HS-5 (cell line): ENCODE data around the gene DOCK8.
"Not testable (repeated sequence)": the region's sequence is repeated elsewhere in the genome, so short reads cannot be mapped to it uniquely, and the experiment has no call there.

ENCODE experiments used
- DNase-seq: peaks from one replicate; pipeline ENCODE4 v3.0.0-alpha.2; 2012; ENCODE audit warnings: low read depth

Gene DOCK8

DNA sequence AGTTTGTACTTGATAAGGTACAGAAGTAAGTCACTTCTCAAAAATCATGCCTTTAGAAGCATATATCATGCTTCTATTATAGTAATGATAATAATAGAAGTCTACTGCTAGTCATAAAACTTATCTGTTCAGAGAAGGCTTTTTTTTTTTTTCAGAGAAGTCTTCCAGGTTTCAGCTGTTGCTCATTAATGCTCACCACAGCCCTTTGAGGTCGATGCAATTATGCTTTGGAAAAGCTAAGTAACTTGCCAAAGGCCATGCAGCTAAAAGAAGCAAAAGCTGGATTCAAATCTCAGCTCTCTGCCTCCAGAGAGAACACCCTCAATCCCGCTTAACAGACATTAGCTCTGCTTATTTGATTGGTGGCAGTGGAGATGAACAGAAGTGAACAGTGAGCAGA lies 150.8 kb downstream of the DOCK8 start:
- DNase-seq = no peak

DNA sequence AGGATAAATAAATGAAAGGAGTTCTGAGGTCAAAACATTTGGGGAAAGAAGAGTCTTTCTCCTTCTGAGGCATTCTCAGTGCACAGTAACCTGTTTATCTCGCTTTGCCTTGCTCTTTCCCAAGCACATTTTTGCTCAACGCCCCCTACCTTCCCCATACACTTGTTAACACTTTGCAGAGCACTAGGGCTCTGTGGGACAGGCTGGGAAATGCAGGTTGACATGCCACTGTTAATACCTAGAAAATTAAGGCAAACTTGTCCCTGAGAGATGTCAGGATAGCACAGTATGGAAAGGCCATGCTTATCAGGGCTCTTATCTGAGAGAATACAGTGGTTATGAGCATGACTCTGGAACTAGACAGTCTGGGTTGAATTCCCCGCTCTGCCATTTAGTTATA lies 152.0 kb downstream of the DOCK8 start:
- no peak for DNase-seq

DNA sequence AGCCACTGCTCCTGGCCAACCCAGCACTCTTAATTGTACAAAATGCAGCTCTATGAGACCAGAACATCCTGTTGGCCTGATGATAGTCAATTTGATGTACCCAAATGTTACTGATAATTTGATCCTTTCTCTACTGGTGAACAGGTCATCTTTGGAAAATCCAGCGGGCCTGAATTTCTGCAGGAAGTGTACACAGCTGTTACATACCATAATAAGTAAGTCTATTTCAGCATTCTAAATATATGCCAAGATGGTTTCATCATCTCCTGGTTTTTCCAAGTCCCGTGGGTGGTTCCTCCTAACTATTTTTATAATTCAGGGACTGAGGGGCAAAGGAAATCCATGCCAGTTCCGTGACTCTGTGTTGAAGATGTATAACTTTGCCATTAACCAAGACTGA lies 155.4 kb downstream of the DOCK8 start:
- no peak for DNase-seq

DNA sequence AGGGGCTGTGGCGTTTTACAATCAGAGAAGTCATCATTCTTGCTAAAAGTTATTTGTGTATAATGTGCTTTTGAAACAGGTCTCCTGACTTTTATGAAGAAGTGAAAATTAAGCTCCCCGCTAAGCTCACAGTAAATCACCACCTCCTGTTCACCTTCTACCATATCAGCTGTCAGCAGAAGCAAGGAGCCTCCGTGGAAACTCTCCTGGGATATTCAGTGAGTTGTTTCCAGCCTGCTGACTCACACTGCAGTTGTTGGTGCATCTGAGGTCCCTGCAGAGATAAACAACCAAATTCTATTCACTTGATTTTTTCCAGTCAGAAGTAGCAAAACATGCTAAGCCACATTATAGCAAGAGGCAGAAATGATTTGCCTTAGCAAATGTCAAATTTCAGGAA lies 156.7 kb downstream of the DOCK8 start:
- DNase-seq = no peak

DNA sequence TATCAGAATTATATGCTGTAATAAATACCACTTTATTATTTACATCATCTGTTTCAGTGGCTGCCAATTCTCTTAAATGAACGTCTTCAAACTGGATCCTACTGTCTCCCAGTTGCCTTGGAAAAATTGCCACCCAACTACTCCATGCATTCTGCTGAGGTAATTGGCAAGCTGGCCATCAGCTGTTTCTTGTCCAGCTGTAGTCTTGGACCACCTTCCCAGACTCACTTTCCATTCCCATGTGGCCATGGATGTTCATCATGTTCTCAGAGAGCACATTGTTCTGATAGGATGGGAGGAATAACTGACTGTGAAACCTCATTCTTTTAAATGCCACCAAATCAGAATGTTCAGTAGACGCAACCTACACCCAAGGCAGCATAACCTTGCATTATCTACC lies 157.5 kb downstream of the DOCK8 start:
- no peak for DNase-seq

DNA sequence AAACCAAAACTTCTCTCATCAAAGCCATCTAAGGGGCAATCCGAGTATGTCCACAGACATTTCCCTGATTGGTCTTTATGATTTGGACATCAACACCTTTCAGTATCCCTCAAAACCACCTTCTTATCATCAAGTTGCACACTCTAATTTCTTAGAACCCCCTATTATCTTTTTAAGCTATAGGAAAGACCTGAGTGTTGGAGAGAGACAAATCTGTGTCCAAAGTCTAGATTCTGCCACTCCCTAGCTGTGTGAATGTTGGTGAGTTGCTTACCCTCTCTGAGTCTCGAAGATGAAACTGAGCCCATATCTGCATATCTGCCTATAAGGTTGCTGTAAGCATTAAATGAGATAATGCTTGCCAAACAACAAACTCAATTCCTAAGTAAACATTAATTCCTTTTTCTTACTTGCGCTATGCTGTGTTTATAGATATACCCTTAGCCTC lies 159.1 kb downstream of the DOCK8 start:
- DNase-seq = no peak

DNA sequence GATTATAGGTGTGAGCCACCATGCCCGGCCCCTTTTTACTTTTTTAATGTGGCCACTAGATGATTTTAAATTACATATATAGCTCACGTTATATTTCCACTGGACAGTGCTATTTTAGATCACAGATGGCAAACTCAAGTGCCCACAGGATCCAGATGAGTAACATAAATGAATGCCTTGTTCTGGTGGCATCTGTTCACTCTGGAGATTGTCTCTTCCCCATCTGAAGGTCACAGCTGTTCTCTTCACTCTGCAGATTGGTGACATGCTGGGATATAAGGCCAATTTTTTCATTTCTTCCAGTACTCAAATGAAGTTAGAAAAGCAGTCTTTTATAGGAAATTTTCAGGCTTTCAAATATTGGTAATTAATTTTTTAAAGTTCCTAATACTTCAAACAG lies 160.1 kb downstream of the DOCK8 start:
- DNase-seq = no peak

DNA sequence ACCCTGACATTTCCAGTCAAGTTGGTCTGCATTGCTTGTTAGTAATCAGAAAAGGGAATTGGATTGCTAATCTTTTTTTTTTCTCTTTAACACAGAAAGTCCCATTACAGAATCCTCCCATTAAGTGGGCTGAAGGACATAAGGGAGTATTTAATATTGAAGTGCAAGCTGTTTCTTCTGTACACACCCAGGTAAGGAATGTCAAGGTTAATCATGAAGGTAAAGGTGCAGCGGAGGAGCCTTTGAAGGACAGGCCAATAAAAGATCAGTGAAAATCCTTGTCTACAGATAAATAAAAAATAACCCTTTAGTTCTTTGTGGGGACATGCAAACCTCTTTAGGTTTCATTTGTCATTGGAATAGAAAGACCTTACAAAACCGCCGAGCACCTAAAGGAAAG lies 161.4 kb downstream of the DOCK8 start:
- DNase-seq = no peak

DNA sequence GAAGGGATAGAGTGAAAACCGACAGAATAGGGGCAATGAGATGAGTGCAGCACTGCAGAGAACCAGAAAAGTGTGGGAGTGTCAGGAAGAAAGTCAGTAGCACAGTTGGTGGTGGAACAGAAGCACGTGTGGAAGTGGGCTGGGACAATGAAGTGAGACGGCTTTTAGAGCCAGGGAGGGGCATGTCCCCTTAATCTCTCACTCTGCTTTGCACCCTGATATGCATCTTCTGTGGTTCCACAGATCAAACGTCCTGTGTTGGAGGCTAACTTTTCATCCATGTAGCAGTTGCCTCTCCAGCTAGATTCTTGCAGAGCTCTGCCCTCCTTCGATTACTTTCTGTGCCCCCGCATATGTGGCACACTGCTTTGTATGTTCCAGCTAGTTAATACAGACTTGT lies 163.6 kb downstream of the DOCK8 start:
- DNase-seq = no peak

DNA sequence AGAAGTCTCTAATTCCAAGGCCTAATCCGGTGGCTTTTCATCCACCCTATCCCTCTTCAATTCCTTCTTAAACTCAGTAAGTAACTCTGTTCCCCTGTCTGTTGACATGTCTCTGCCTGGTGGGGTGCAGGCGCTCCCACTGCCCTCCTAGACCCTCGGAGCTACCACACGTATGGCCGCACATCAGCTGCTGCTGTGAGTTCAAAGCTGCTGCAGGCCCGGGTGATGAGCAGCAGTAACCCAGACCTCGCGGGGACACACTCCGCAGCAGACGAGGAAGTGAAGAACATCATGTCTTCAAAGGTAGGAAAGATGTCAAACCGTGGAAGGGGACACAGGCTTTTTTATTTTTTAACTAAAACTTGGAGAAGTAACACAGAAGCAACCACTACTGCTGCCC lies 167.7 kb downstream of the DOCK8 start:
- DNase-seq = no peak

DNA sequence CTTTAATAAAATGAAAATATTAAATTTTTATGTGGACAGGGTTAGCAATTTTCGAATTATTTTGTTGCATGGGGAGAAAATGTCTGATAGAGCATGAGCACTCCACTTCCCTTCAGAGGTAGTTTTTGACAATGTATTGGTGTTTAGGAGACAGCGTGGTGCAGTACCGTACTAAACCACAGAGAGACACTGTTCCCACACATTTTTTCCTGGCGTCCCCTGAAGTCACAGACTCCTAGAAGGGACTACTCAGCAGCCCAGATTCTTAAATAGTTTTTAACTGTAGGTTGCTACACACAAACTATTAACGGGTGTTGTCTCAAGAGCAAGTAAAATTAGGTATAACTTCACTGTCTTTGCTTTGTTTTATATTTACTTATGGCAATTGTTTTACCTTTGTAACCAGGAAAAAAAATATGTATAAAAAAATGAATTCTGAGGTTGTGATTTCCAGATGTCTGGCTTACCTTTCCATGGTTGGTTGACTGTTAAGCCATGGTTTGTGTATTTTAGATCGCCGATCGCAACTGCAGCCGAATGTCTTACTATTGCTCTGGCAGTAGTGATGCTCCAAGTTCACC lies 171.2 kb downstream of the DOCK8 start:
- peak; percentile 25 for DNase-seq

DNA sequence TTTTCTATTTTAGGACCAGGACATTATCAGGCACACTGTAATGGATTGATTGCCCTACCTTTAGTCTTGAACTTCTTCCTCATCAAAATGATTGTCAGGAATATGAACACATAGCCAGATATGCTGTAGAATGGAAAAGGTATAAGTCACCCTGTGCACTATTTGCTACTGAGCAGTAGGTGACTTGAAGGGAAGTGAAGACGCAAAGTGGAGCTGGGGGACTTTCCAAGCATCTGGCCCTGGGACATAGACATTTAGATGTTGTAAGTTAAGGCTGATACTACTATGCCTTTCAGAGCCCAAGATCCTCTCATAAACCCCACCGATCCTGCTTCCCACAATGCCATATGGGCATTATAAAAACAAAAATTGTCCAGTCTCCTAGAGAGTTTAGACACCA lies 174.5 kb downstream of the DOCK8 start:
- DNase-seq = no peak

DNA sequence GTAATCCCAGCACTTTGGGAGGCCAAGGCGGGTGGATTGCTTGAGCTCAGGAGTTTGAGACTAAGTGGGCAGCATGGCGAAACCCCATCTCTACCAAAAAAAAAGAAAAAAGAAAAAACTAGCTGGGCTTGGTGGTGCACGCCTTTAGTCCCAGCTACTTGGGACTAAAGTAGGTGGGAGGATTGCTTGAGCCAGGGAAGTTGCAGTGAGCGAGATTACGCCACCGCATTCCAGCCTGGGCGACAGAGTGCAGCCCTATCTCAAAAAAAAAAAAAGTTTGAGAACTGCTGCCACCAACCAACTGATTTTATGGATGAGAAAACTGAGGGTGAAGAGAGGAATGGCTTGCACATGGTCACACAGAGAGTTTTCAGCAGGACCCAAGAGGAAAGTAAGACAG lies 175.1 kb downstream of the DOCK8 start:
- no peak for DNase-seq

DNA sequence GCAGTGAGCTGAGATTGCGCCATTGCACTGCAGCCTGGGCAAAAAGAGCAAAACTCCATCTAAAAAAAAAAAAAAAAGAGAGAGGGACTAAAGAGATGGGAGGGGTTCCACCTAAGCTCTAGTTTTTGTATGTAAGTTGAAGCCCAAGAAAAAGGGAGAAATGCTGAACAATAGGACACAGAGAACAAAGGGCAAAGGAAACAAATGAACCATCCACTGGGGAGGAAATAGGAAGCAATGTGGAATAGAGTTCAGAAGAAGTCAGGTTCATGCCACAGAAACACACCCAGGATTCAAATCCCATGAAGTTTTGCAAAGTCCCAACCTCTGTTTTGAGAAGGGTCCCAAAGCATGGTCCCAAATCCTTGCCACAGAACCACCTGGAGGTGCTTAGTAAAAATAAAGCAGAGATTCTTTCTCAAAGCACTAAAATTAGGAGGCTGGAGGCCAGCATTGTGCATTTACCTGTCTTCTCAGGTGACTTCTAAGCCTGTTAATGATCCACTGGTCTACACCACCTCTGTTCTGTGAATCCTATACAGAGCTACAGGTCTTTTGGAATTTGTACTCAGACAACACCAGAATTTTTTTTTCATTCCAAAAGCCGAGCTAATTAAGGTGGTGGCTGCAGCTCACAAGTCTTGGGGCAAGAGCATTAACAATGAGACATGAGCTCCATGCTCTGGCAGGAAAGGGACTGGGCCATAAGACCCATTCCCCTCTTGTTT lies 177.6 kb downstream of the DOCK8 start:
- DNase-seq = no peak

DNA sequence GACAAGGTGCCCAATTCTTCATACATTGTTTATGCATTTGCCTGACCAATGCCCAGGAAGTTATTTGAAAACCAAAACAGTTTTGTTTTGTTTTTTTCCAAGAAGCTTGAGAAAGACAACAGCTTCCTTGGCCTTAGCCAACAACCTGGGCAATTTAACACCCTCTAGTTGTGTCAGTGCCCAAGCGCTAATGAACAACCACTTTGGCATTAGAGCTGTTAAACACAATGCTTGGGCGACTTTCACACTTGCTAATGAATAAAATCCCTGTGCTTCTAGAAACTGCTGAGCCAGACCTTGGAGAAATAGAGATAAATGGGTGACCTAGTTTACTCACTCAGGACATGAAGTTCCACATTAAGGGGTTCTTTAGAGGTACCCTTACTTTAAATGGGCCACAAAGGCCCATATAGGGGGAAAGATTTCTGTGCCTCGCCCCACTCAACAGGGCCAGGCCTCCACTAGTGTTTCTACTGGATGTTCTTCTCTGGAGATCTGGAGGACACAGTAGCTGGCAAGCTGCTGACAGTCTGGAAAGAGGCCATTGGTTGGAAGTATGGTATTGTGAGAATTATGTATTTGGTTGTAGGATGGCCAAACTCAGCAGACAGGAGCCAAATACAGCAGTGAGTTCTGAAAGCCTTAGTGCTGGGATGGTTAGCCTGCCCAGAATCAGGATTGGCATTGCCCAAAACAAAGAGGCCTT lies 179.8 kb downstream of the DOCK8 start:
- no peak for DNase-seq

DNA sequence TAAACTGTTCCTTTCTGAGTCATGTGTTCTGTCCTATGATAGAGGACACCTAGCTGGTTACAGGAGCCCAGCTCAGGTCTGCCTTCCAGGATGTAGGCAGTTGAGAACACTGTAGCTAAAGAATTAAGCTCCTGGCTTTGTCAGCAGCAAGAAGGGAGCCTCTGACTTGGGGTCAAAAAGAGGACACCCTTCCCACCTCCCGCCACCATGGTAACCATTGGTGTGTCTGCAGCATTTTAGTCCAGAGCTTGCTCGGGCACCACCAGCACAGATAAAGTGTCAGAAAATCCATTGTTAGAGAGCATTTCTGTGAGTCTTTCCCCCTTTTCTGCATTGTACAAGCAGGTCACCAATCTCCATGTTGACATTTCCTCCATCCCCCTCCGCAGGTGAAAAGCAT lies 181.7 kb downstream of the DOCK8 start:
- DNase-seq = no peak

DNA sequence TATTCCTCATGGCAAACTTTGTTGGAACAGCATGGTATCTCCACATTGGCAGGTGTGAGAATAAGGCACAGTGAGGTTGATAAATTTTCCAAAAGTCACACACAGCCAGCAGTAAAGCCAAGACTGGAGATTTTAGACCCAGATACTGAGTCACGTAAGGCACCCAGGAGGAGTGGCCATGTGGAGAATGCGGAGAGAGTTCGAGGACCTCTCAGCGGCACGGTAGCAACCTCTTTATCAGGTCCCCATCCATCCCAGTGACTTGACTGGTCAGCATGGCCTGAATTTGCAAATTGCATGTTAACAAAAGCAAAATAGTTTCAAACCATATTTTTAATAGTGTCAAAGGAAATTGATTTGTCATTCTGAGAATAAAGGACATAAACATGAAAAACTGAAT lies 183.4 kb downstream of the DOCK8 start:
- no peak for DNase-seq

DNA sequence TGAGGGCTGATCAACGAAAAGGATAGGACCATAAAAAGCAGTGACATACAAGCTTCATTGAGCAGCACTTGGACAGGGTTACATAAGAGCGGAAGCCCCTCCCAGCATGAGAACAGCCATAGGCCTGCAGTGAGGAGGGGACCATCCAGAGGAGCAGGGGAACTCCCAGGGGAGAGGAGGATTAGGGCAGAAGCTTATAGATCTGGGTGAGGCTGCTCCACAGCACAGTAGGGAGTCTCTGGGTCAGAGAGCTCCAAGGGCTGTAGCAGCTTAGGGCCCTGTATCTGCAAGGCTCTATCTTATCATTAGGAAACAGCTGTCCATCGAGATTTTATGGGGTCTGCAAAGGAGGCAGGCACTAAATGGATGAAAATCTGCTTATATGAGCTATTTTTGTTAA lies 186.6 kb downstream of the DOCK8 start:
- no peak for DNase-seq

DNA sequence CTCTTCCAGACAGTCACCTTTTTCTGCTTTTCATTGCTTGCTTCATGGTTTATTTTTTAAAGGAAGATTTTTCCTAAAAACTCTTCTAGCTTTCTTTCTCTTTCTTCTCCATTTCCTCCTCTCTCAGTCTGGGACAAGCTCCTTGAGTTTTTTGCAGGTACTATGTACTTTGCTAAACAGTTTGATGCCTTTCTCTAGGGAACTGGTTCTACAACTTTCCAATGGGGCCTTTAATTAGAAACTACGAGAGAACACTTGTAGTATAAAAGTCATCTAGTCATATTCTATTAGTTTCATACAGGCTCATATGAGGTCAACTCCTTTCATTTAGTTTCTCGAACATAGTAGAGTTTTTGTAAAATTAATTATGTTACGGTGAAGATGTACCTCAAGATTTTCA lies 189.6 kb downstream of the DOCK8 start:
- DNase-seq = no peak

DNA sequence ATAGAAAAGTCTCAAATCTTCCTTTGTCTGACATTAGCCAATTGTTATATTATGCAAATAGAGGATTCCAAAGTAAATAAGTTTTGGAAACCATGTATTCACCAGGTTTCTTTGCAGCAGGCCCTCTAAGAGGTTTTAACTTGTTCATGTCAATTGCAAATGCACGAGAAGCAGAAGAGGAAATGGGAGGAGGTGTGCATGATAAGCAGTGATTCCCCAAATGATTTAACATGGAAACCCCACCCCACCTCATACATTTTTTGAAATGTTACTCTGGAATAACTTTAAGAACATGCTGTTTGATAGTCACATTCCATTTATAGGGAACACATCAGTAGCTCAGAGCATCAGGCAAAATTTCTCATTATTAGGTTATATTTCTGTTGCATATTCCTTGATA lies 190.7 kb downstream of the DOCK8 start:
- no peak for DNase-seq

DNA sequence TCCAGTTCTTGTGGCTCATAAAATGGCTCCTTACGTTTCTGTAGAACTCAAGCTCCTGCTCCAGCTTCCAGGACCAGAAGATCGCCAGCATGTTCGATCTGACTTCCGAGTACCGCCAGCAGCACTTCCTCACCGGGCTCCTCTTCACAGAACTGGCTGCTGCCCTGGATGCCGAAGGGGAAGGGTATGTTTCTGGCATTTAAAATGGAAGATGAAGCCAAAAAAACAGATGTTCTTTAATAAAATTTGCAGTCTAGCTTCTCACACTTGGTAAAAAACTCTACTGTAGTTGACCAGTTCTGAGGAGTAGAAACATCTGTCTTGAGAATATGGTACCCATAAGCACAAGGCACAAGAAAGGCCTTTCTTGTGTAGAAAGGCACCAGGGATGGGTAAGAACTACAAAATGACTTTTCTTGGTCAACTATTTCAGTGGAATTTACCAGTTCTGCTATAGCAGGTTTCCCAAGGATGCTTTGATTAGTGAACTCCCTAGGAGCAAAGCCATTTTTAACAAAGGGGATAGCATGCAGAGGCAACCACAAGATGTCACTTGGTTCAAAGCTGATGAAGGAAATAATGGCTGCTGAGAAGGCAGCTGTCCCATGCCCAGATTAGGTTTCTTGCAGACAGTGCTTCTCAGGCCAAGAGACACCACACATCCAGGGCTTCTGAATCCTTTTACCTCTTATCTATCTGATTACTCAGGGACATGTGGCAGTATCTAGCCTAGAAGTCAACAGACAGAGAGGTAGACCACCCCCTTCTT lies 192.4 kb downstream of the DOCK8 start:
- no peak for DNase-seq

DNA sequence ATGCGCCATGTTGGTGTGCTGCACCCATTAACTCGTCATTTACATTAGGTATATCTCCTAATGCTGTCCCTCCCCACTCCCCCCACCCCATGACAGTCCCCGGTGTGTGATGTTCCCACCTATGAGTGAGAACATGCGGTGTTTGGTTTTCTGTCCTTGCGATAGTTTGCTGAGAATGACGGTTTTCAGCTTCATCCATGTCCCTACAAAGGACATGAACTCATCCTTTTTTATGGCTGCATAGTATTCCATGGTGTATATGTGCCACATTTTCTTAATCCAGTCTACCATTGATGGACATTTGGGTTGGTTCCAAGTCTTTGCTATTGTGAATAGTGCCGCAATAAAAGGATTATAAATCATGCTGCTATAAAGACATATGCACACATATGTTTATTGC lies 195.0 kb downstream of the DOCK8 start:
- not testable (repeated sequence) for DNase-seq

DNA sequence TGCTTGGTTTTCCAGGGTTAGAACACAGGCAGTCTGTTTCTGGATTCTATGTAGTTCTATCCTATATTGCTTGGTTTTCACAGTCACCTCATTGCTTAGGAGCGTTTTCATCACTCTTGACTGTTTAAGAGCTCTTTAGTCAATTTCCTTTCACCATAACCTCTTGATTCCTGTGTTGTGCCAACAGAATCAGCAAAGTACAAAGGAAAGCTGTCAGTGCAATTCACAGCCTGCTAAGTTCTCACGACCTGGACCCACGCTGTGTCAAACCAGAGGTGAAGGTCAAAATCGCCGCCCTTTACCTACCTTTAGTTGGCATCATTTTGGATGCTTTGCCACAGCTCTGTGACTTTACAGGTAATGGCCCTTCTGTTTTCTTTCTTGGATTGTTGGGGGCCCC lies 199.9 kb downstream of the DOCK8 start:
- DNase-seq = no peak
